Measurements from ENCODE around the gene FAT1. TPM values are rescaled to one million over a fixed set of nuclear protein-coding genes. Genes with fewer than 3 reads are reported as not detected.

FAT1 gene
- total and polyA plus RNA-seq, 2 donors (not counting 3 experiments of a cell fraction or from before 2014, with no cell fraction given): 9.2 to 9.8 TPM

DNA sequence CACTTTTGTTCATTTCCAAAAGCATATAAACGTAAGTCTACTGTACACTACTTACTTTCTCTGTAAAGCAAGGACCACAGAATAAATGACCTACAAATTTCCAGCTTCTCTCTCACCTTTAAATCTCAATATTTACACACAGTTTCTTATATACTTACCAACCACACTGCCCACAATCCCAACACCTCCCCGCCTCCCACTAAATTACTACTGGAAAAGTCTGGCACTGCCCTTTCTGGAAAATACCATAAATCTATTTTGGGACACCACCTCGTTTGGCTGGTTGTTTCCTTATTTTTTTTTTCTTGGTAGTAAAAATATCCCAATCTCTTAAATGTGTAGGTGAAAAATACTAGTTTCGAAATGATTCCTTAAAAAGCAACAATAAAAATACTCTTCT, 19.6 kb downstream of the FAT1 start:
- H3K4me1 ChIP-seq (ENCODE audit: control insufficient read depth, extremely low read depth, insufficient read depth, low read length): no peaks in the 10 kb centered on the region
- no peaks in the 10 kb centered on the region for H3K27me3 ChIP-seq (ENCODE audit: control insufficient read depth in 2 of 2, insufficient read depth in 2 of 2, low read length in 2 of 2)
- CTCF ChIA-PET: no interaction called here
- no peaks in the 10 kb centered on the region for H3K9me3 ChIP-seq (replicated peaks; ENCODE audit: control insufficient read depth, insufficient read depth, low read length)
- no TSS peak for BruUV-seq (replicated peaks)
- no peak overlapping the region for H2AFZ ChIP-seq (ENCODE audit: low read depth, low read length)
- no peak for FAIRE-seq
- intact Hi-C loops (cut with micrococcal nuclease) (no loop called here), dilution Hi-C loops (cut with MboI; ENCODE audit: extremely low pct_ligation_motif_present, low sequenced_read_pairs) (no loop called here)
- no peaks in the 10 kb centered on the region for H3K36me3 ChIP-seq (ENCODE audit: control insufficient read depth in 2 of 2, extremely low read depth in 1 of 2, insufficient read depth in 2 of 2, low read length in 2 of 2)
- no peaks in the 10 kb centered on the region for H3K79me2 ChIP-seq (ENCODE audit: control insufficient read depth, insufficient read depth, low read length)
- TF ChIP-seq MYC (IDR thresholded peaks at IDR 0.05; ENCODE audit: low read depth, low read length): no peak
- TF ChIP-seq FOS (IDR thresholded peaks at IDR 0.05; ENCODE audit: borderline replicate concordance, insufficient read depth, low read length): no peak
- TF ChIP-seq, protein P1, sequence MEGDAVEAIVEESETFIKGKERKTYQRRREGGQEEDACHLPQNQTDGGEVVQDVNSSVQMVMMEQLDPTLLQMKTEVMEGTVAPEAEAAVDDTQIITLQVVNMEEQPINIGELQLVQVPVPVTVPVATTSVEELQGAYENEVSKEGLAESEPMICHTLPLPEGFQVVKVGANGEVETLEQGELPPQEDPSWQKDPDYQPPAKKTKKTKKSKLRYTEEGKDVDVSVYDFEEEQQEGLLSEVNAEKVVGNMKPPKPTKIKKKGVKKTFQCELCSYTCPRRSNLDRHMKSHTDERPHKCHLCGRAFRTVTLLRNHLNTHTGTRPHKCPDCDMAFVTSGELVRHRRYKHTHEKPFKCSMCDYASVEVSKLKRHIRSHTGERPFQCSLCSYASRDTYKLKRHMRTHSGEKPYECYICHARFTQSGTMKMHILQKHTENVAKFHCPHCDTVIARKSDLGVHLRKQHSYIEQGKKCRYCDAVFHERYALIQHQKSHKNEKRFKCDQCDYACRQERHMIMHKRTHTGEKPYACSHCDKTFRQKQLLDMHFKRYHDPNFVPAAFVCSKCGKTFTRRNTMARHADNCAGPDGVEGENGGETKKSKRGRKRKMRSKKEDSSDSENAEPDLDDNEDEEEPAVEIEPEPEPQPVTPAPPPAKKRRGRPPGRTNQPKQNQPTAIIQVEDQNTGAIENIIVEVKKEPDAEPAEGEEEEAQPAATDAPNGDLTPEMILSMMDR (IDR thresholded peaks at IDR 0.05; ENCODE audit: extremely low read depth in 1 of 2, insufficient read depth in 1 of 2, low read depth in 1 of 2, low read length in 2 of 2): no peak
- TF ChIP-seq, protein P2, sequence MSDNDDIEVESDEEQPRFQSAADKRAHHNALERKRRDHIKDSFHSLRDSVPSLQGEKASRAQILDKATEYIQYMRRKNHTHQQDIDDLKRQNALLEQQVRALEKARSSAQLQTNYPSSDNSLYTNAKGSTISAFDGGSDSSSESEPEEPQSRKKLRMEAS (IDR thresholded peaks at IDR 0.05; ENCODE audit: insufficient read depth, insufficient read length): no peak
- TF ChIP-seq GATA2 (IDR thresholded peaks at IDR 0.05; ENCODE audit: insufficient read depth, insufficient read length, low read depth, low read length): no peak
- TF ChIP-seq EZH2 (IDR thresholded peaks at IDR 0.05; ENCODE audit: borderline replicate concordance, low read depth, low read length, severe bottlenecking): no peak
- no peak for TF ChIP-seq JUN (IDR thresholded peaks at IDR 0.05; ENCODE audit: borderline replicate concordance, insufficient read depth, insufficient read length, low read depth)
- H4K20me1 ChIP-seq (replicated peaks; ENCODE audit: control insufficient read depth, extremely low read depth, insufficient read depth, low read length): no peaks in the 10 kb centered on the region
- no peak overlapping the region for H3K27ac ChIP-seq (ENCODE audit: insufficient read depth, low read depth, low read length)
- DNase-seq (ENCODE audit: low read depth, low spot score): no peak
- POLR2A ChIA-PET: no interaction called here
- H3K9me1 ChIP-seq (replicated peaks; ENCODE audit: control insufficient read depth, extremely low read depth, insufficient read depth, low read length): no peaks in the 10 kb centered on the region
- no peak overlapping the region for H3K4me2 ChIP-seq (ENCODE audit: insufficient read depth, low read length)
- no peak overlapping the region for H3K9ac ChIP-seq (replicated peaks; ENCODE audit: extremely low read depth, insufficient read depth, low read length)
- H3K4me3 ChIP-seq (replicated peaks in 1 of 3; ENCODE audit: insufficient read depth in 1 of 3, low read depth in 1 of 3, low read length in 3 of 3): no peak overlapping the region
